Body of pancreas (tissue), 4 donors: ENCODE measurements around the gene EEFSEC.

Source experiments
- POLR2A ChIP-seq, 3 donors: fragments of 450-650 bp; IDR thresholded peaks; one replicate each; pipeline ENCODE4 v1.6.1; 2016; ENCODE audit warnings: antibody characterized with exemption in 3 of 3, mild to moderate bottlenecking in 2 of 3
- TF ChIP-seq, protein P1 (sequence below), 7 experiments: fragments of 450-650 bp in 4 of 7; fragments of 200-600 bp in 3 of 7; sonication (generic) in 3 of 7; IDR thresholded peaks; one replicate each; pipeline ENCODE4 v1.5.1; 2016 to 2019; ENCODE audit warnings: antibody characterized with exemption in 7 of 7

DNA sequence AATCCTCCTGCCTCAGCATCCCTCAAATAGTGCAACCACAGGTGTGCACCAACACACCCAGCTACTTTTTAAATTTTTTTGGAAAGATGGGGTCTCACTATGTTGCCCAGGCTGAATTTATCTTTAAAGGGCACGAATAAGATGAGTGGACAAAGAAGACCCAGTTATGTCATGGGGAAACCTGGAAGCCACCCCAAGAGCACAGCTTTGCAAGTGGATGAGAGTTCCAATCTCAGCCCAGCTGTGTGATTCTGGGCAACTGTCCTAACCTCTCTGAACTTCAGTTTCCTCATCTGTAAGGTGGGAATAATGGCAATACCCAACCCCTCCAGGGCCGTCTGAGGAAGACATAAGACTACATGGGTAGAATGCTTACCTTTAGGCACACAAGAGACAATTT lies 281.2 kb downstream of the EEFSEC start:
- no peak for TF ChIP-seq POLR2A (IDR thresholded peaks at IDR 0.05)
- TF ChIP-seq, protein P1, sequence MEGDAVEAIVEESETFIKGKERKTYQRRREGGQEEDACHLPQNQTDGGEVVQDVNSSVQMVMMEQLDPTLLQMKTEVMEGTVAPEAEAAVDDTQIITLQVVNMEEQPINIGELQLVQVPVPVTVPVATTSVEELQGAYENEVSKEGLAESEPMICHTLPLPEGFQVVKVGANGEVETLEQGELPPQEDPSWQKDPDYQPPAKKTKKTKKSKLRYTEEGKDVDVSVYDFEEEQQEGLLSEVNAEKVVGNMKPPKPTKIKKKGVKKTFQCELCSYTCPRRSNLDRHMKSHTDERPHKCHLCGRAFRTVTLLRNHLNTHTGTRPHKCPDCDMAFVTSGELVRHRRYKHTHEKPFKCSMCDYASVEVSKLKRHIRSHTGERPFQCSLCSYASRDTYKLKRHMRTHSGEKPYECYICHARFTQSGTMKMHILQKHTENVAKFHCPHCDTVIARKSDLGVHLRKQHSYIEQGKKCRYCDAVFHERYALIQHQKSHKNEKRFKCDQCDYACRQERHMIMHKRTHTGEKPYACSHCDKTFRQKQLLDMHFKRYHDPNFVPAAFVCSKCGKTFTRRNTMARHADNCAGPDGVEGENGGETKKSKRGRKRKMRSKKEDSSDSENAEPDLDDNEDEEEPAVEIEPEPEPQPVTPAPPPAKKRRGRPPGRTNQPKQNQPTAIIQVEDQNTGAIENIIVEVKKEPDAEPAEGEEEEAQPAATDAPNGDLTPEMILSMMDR (IDR thresholded peaks at IDR 0.05): no peak
